Colonic mucosa (tissue), 4 donors: ENCODE results near the gene PTS. TPM values are rescaled to one million over a fixed set of nuclear protein-coding genes. Genes with fewer than 3 reads are reported as not detected.

Experiments used
- DNase-seq: peaks from one replicate; pipeline ENCODE4 v3.0.0-alpha.2; 2020
- H3K27ac ChIP-seq: fragments of 200-600 bp; one replicate; pipeline ENCODE4 v1.8.0; 2021
- H3K27me3 ChIP-seq: fragments of 200-600 bp; one replicate; pipeline ENCODE4 v1.8.0; 2021
- H3K36me3 ChIP-seq: fragments of 200-600 bp; one replicate; pipeline ENCODE4 v1.8.0; 2021
- H3K4me1 ChIP-seq: fragments of 200-600 bp; one replicate; pipeline ENCODE4 v1.8.0; 2021; ENCODE audit warnings: mild to moderate bottlenecking
- H3K4me3 ChIP-seq: fragments of 200-600 bp; one replicate; pipeline ENCODE4 v1.8.0; 2021
- H3K9ac ChIP-seq, 2 donors: one replicate each; pipeline ENCODE4 v1.7.0; 2013; ENCODE audit warnings: control low read depth in 2 of 2, low read depth in 2 of 2, low read length in 2 of 2
- H3K9me3 ChIP-seq: fragments of 200-600 bp; one replicate; pipeline ENCODE4 v1.8.0; 2021
- intact Hi-C: fragments of 100-400 bp; cut with DNase I; formaldehyde crosslinking; loops from one replicate; pipeline ENCODE4 v1.14.1; 2022
- total RNA-seq, 2 donors: library from RNA; stranded (reverse); fragmentation: NEBNext Ultra II Directional in 1 of 2; extraction: Animal tissue kit (Norgen Biotek cat#: 25700) in 1 of 2; gene quantifications; one replicate each; pipeline ENCODE4 v1.2.1, GENCODE V29; 2021
- TF ChIP-seq, protein P1 (sequence below): fragments of 200-600 bp; IDR thresholded peaks from one replicate; pipeline ENCODE4 v1.8.0; 2022; ENCODE audit warnings: antibody characterized with exemption, mild to moderate bottlenecking
- donor health status: healthy.
- donor health status: DM: no; HTN: no; CAD: no.
- donor health status: DM: no; HTN: no; CAD: no.

The PTS gene
- total RNA-seq, 2 donors from 2014 or later: 33.3 to 34.6 TPM

DNA sequence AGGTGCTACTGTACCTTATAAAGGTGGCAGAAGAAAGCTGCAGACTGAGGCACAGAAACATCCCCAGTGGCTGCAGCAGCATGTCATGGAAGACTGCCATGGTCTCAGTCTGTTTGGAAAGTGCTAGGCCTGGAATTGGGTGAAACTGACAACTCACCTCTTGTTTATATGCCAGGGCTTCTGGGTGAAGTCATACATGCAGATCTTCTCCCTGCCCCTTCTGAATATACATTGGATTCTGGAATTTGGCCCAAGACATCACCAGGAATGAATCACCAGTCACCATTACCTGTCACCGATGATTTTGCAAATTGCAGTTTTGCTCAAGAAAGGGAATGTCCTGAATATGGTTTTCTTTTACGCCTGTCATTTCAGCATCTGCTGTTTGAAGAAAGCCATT, 34.3 kb downstream of the PTS start, which contains the start of gene PLET1:
PLET1 (minus strand) TSS at position 371 of the 400 bp plus-strand sequence; CDS start at position 100, 271 bp downstream.
- no peak for DNase-seq
- Histone ChIP-seq H3K9me3 (no peaks in the 10 kb centered on the region), H3K4me3 (no peak within 1 kb of the TSS), H3K36me3 (no peaks in the 10 kb centered on the region), H3K4me1 (no peaks in the 10 kb centered on the region), H3K27me3 (no peaks in the 10 kb centered on the region), H3K27ac (no peak within 1 kb of the TSS), H3K9ac (no peak within 1 kb of the TSS)
- intact Hi-C loops: no loop called here
- TF ChIP-seq, protein P1, sequence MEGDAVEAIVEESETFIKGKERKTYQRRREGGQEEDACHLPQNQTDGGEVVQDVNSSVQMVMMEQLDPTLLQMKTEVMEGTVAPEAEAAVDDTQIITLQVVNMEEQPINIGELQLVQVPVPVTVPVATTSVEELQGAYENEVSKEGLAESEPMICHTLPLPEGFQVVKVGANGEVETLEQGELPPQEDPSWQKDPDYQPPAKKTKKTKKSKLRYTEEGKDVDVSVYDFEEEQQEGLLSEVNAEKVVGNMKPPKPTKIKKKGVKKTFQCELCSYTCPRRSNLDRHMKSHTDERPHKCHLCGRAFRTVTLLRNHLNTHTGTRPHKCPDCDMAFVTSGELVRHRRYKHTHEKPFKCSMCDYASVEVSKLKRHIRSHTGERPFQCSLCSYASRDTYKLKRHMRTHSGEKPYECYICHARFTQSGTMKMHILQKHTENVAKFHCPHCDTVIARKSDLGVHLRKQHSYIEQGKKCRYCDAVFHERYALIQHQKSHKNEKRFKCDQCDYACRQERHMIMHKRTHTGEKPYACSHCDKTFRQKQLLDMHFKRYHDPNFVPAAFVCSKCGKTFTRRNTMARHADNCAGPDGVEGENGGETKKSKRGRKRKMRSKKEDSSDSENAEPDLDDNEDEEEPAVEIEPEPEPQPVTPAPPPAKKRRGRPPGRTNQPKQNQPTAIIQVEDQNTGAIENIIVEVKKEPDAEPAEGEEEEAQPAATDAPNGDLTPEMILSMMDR: no peak

DNA sequence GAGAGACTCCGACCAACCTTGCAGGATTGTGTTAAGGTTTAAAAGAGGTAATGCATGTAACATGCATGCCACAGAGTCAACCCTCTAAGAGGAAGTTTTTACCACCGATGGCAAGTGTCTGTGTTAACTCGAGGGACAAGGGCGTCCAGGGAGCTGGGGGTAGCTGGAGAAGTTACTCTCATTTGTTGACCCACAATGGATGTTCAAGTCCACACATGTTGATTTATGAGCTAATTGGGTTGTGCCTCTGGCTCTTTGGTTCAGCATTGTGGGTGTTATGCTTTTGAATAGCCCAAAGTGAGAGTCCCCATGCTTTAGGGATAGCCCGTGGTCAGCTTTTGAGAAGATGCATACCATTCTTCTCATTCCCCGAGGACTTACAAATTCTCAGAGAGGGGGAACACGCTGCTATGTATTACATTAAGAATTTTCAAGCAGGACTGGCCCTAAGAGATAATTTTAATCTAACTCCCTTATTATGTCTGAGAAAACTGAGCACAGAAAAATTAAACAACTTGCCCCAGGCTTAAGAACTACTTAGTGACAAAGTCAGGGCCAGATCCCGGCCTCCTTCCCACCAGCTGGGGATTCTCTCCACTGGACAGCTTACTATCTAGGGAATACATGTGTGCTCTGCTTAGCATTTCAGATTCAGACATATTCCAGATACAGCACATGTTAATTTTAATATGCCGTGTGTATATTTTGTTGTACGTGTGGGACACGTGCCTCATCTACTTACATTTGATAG, 39.6 kb downstream of the PTS start:
- TF ChIP-seq, protein P1: no peak
- Histone ChIP-seq H3K27ac (no peak overlapping the region), H3K27me3 (no peaks in the 10 kb centered on the region), H3K4me3 (no peak overlapping the region), H3K9ac (no peak overlapping the region), H3K9me3 (no peaks in the 10 kb centered on the region), H3K36me3 (no peaks in the 10 kb centered on the region), H3K4me1 (no peaks in the 10 kb centered on the region)
- DNase-seq: no peak
- intact Hi-C loops: no loop called here

DNA sequence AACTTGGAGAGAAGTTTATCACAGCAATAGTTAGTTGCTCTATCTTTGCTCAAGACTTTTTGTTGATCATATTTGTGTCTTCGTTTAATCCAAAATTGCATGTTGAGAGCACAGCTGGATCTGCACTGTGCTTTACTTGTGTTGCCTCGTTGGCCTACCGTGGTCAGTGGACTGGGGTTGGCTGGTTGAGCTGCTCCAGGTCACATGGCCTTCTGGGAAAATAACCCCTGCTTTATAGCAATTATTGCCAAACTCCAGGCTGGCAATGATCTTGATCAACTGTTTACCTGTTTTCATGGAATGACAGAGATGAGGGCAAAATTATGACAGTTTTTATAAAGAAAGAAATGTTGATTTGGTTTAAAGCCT, 40.2 kb downstream of the PTS start:
- no peaks in the 10 kb centered on the region for H3K9me3 ChIP-seq
- intact Hi-C loops: no loop called here
- H3K27ac ChIP-seq: no peak overlapping the region
- no peak overlapping the region for H3K4me3 ChIP-seq
- H3K27me3 ChIP-seq: no peaks in the 10 kb centered on the region
- DNase-seq: no peak
- H3K4me1 ChIP-seq: no peaks in the 10 kb centered on the region
- no peak overlapping the region for H3K9ac ChIP-seq
- TF ChIP-seq, protein P1: no peak
- H3K36me3 ChIP-seq: no peaks in the 10 kb centered on the region

DNA sequence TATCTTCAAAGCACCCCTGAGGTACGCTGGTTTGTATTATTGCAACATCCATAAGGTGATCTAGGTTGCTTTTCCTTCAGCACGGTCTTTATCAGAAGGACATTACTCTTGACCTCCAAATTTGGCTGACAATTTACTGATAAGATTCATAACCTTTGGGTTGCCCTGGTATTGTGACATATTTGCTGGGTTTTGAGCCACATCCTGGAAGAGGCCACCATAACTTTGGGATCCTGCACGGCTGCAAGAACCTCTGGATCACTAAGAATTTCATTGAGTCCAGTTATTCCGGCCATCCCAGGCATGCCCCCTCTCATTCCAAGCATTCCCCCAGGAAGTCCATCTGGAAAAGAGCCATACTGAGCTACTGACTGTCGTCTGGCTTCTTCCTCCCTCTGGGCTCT, 41.0 kb downstream of the PTS start:
- intact Hi-C loops: no loop called here
- H3K36me3 ChIP-seq: no peaks in the 10 kb centered on the region
- H3K4me1 ChIP-seq: no peaks in the 10 kb centered on the region
- TF ChIP-seq, protein P1: no peak
- H3K27ac ChIP-seq: no peak overlapping the region
- no peak overlapping the region for H3K4me3 ChIP-seq
- no peak for DNase-seq
- no peaks in the 10 kb centered on the region for H3K27me3 ChIP-seq
- H3K9ac ChIP-seq: no peak overlapping the region
- H3K9me3 ChIP-seq: no peaks in the 10 kb centered on the region

DNA sequence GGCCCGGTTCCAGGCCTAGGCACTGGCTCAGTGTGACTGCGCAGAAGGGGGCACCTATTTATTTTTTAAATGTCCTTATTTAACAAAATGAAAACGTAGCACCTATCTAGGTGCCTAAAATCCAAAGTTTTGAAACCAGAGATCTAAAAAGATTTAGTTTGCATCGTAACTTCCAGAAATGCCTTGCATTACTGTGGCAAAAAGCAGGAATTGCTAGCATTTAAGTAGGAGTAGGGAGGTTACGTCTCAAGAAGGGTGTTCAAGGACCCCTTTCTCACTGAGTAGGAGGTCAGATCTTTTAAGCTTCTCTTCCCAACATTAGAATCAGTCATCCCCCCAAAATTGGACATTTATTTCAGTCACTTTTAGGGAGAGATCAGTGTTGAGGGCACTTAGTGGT, 42.2 kb downstream of the PTS start:
- Histone ChIP-seq H3K36me3 (no peaks in the 10 kb centered on the region), H3K4me1 (no peaks in the 10 kb centered on the region)
- TF ChIP-seq, protein P1: no peak

More for the DNA sequence above, 42.2 kb downstream of the PTS start:
- no peak overlapping the region for H3K27ac ChIP-seq
- DNase-seq: no peak
- H3K9me3 ChIP-seq: no peaks in the 10 kb centered on the region
- no peak overlapping the region for H3K4me3 ChIP-seq
- H3K27me3 ChIP-seq: no peaks in the 10 kb centered on the region
- H3K9ac ChIP-seq: no peak overlapping the region
- intact Hi-C loops: no loop called here
